Mesendoderm (in vitro differentiated cells): ENCODE results near the gene TTC9C.

Experiments
- DNase-seq: peaks from one replicate; pipeline ENCODE4 v3.0.0; 2013
- H2AK5ac ChIP-seq: 2 replicates; pipeline ENCODE4 v1.6.1; 2013; ENCODE audit warnings: low read length, inconsistent platforms
- H2BK120ac ChIP-seq: 2 replicates; pipeline ENCODE4 v1.6.1; 2013; ENCODE audit warnings: low read depth, mild to moderate bottlenecking, low read length, moderate library complexity, mixed read lengths
- H2BK15ac ChIP-seq: replicated peaks from 2 replicates; pipeline ENCODE4 v1.6.1; 2013; ENCODE audit warnings: low read depth, mild to moderate bottlenecking, moderate library complexity
- H2BK5ac ChIP-seq: 2 replicates; pipeline ENCODE4 v1.6.1; 2013; ENCODE audit warnings: low read length, inconsistent platforms
- H3K18ac ChIP-seq: 2 replicates; pipeline ENCODE4 v1.6.1; 2013; ENCODE audit warnings: mild to moderate bottlenecking, low read length, mixed read lengths
- H3K23ac ChIP-seq: one replicate; pipeline ENCODE4 v1.6.1; 2013; ENCODE audit warnings: low read length
- H3K27ac ChIP-seq: 2 replicates; pipeline ENCODE4 v1.5.1; 2013; ENCODE audit warnings: low read depth, mild to moderate bottlenecking, inconsistent platforms, low read length, moderate library complexity
- H3K27me3 ChIP-seq: 2 replicates; pipeline ENCODE4 v1.6.1; 2013; ENCODE audit warnings: low read length, control low read depth, mild to moderate bottlenecking, inconsistent platforms; ENCODE audit not compliant: insufficient read depth, poor library complexity
- H3K36me3 ChIP-seq: 2 replicates; pipeline ENCODE4 v1.6.1; 2013; ENCODE audit warnings: low read length, inconsistent platforms; ENCODE audit not compliant: control insufficient read depth, insufficient read depth
- H3K4ac ChIP-seq: one replicate; pipeline ENCODE4 v1.6.1; 2013; ENCODE audit warnings: low read depth, mild to moderate bottlenecking, low read length, moderate library complexity
- H3K4me1 ChIP-seq: 2 replicates; pipeline ENCODE4 v1.6.1; 2013; ENCODE audit warnings: low read depth, low read length, inconsistent platforms; ENCODE audit not compliant: control insufficient read depth
- H3K4me2 ChIP-seq: 2 replicates; pipeline ENCODE4 v1.6.1; 2013; ENCODE audit warnings: low read length
- H3K4me3 ChIP-seq: 2 replicates; pipeline ENCODE4 v1.5.1; 2013; ENCODE audit warnings: mild to moderate bottlenecking, low read length
- H3K56ac ChIP-seq: one replicate; pipeline ENCODE4 v1.6.1; 2013; ENCODE audit warnings: low read length
- H3K79me1 ChIP-seq: 2 replicates; pipeline ENCODE4 v1.6.1; 2013; ENCODE audit warnings: low read length, inconsistent platforms
- H3K79me2 ChIP-seq: 2 replicates; pipeline ENCODE4 v1.6.1; 2013; ENCODE audit warnings: mild to moderate bottlenecking, low read length; ENCODE audit not compliant: control insufficient read depth, insufficient read depth
- H3K9ac ChIP-seq: 2 replicates; pipeline ENCODE4 v1.6.1; 2013; ENCODE audit warnings: low read length, inconsistent platforms
- H4K5ac ChIP-seq: one replicate; pipeline ENCODE4 v1.6.1; 2013; ENCODE audit warnings: low read length
- H4K8ac ChIP-seq: one replicate; pipeline ENCODE4 v1.6.1; 2013; ENCODE audit warnings: low read depth, mild to moderate bottlenecking, control low read depth, low read length, moderate library complexity
- WGBS: extraction: QIAGEN DNeasy Blood & Tissue Kit; methylation state at CpG from one replicate; pipeline ENCODE4 v1.1.7; 2013; ENCODE audit warnings: low lambda C conversion rate, missing lambda C conversion rate; ENCODE audit not compliant: insufficient coverage; ENCODE audit errors: extremely low coverage; 5-methylcytosine and 5-hydroxymethylcytosine counted together

TTC9C gene

GRCh38 chr11:62719302-62719978 lies 8.8 kb upstream of the TTC9C start:
- H2BK120ac ChIP-seq, result no peak overlapping the region
- H4K5ac ChIP-seq, result no peak overlapping the region
- peaks cover 44% of the 10 kb centered on the region for H3K36me3 ChIP-seq
- no peak overlapping the region for H3K27ac ChIP-seq
- no peak for DNase-seq
- H3K4me1 ChIP-seq, result no peaks in the 10 kb centered on the region
- H3K56ac ChIP-seq, result no peak overlapping the region
- no CpG with 5 or more reads among the region's 2 CpGs for WGBS
- peaks cover 16% of the 10 kb centered on the region for H3K79me2 ChIP-seq
- H2AK5ac ChIP-seq, result no peak overlapping the region
- H2BK15ac ChIP-seq, result no peak overlapping the region
- no peak overlapping the region for H3K9ac ChIP-seq
- H3K23ac ChIP-seq, result no peak overlapping the region
- H3K4me2 ChIP-seq, result no peak overlapping the region
- no peak overlapping the region for H3K4me3 ChIP-seq
- H3K27me3 ChIP-seq, result no peaks in the 10 kb centered on the region
- no peak overlapping the region for H2BK5ac ChIP-seq
- no peak overlapping the region for H3K4ac ChIP-seq
- peaks cover 17% of the 10 kb centered on the region for H3K79me1 ChIP-seq
- no peak overlapping the region for H4K8ac ChIP-seq
- no peak overlapping the region for H3K18ac ChIP-seq

- Histone ChIP-seq H3K36me3 (peaks cover 37% of the 10 kb centered on the region), H3K18ac (no peak overlapping the region), H4K5ac (no peak overlapping the region), H3K4ac (no peak overlapping the region), H2BK5ac (no peak overlapping the region), H3K79me2 (peaks cover 40% of the 10 kb centered on the region), H3K4me3 (no peak overlapping the region), H2BK120ac (no peak overlapping the region), H3K23ac (no peak overlapping the region), H3K4me2 (no peak overlapping the region), H3K79me1 (peaks cover 16% of the 10 kb centered on the region), H2BK15ac (no peak overlapping the region), H3K27me3 (no peaks in the 10 kb centered on the region), H3K27ac (no peak overlapping the region), H3K9ac (no peak overlapping the region), H4K8ac (no peak overlapping the region), H2AK5ac (no peak overlapping the region), H3K4me1 (peaks cover 3% of the 10 kb centered on the region), H3K56ac (no peak overlapping the region)
- peak; percentile 73 for DNase-seq
- WGBS, result no CpG with 5 or more reads among the region's 7 CpGs
Measured at GRCh38 chr11:62721994-62722393, 6.3 kb upstream of the TTC9C start.

GRCh38 chr11:62724171-62724570 lies 4.1 kb upstream of the TTC9C start:
- no peak overlapping the region for H4K5ac ChIP-seq
- peaks cover 16% of the 10 kb centered on the region for H3K79me1 ChIP-seq
- H3K79me2 ChIP-seq, result peaks cover 46% of the 10 kb centered on the region
- no peak overlapping the region for H2BK120ac ChIP-seq
- H2BK15ac ChIP-seq, result no peak overlapping the region
- H3K36me3 ChIP-seq, result peaks cover 32% of the 10 kb centered on the region
- H3K56ac ChIP-seq, result peak overlapping the region; percentile 56
- no peak overlapping the region for H4K8ac ChIP-seq
- DNase-seq, result no peak
- no peak overlapping the region for H3K27ac ChIP-seq
- no peak overlapping the region for H3K4me3 ChIP-seq
- no peak overlapping the region for H2AK5ac ChIP-seq
- H3K27me3 ChIP-seq, result no peaks in the 10 kb centered on the region
- H3K4ac ChIP-seq, result no peak overlapping the region
- H3K4me2 ChIP-seq, result no peak overlapping the region
- H3K9ac ChIP-seq, result peak overlapping the region; percentile 54
- peaks cover 3% of the 10 kb centered on the region for H3K4me1 ChIP-seq
- WGBS, result no CpG with 5 or more reads among the region's 8 CpGs
- H3K23ac ChIP-seq, result no peak overlapping the region
- H3K18ac ChIP-seq, result no peak overlapping the region
- no peak overlapping the region for H2BK5ac ChIP-seq

- Histone ChIP-seq H3K56ac (peak overlapping the region; percentile 100), H3K36me3 (peaks cover 26% of the 10 kb centered on the region), H3K27me3 (no peaks in the 10 kb centered on the region), H3K4me2 (peak overlapping the region; percentile 94), H2BK5ac (no peak overlapping the region), H3K79me2 (peaks cover 53% of the 10 kb centered on the region), H3K18ac (no peak overlapping the region), H2BK15ac (no peak overlapping the region), H3K4ac (no peak overlapping the region), H3K79me1 (peaks cover 16% of the 10 kb centered on the region), H3K23ac (no peak overlapping the region), H2AK5ac (no peak overlapping the region), H3K4me3 (peak overlapping the region; percentile 58), H2BK120ac (no peak overlapping the region), H3K4me1 (peaks cover 3% of the 10 kb centered on the region), H4K8ac (no peak overlapping the region), H4K5ac (no peak overlapping the region), H3K9ac (peak overlapping the region; percentile 94), H3K27ac (no peak overlapping the region)
- DNase-seq, result peak; percentile 41
- whole genome bisulfite sequencing, result no CpG with 5 or more reads among the region's 7 CpGs
Measured at GRCh38 chr11:62725646-62726045, 2.6 kb upstream of the TTC9C start.

GRCh38 chr11:62726156-62726914 lies 2.0 kb upstream of the TTC9C start:
- peaks cover 57% of the 10 kb centered on the region for H3K79me2 ChIP-seq
- H3K18ac ChIP-seq, result peak overlapping the region; percentile 77
- no peak overlapping the region for H4K8ac ChIP-seq
- H3K56ac ChIP-seq, result peak overlapping the region; percentile 100
- H3K27ac ChIP-seq, result peak overlapping the region; percentile 93
- peak overlapping the region; percentile 98 for H3K23ac ChIP-seq
- DNase-seq, result peak; percentile 16
- no peak overlapping the region for H2BK5ac ChIP-seq
- H4K5ac ChIP-seq, result no peak overlapping the region
- H3K9ac ChIP-seq, result peak overlapping the region; percentile 94
- peaks cover 21% of the 10 kb centered on the region for H3K36me3 ChIP-seq
- no peak overlapping the region for H2BK15ac ChIP-seq
- peak overlapping the region; percentile 94 for H3K4me2 ChIP-seq
- peak overlapping the region; percentile 58 for H3K4me3 ChIP-seq
- H3K4me1 ChIP-seq, result peaks cover 3% of the 10 kb centered on the region
- WGBS, result no CpG with 5 or more reads among the region's 51 CpGs
- peak overlapping the region; percentile 97 for H3K4ac ChIP-seq
- peaks cover 16% of the 10 kb centered on the region for H3K79me1 ChIP-seq
- H2BK120ac ChIP-seq, result no peak overlapping the region
- H3K27me3 ChIP-seq, result no peaks in the 10 kb centered on the region
- no peak overlapping the region for H2AK5ac ChIP-seq
